NCI-H2107 treated with DMSO at 0.1 percent for 48 hours (cell line): ENCODE data around the gene CMPK2.
A peak's percentile ranks its signal among the peaks of the same experiment; 100 is the strongest.

Experiments used
- DNase-seq: peaks from one replicate; lab custom pipeline; 2025; ENCODE audit not compliant: unreplicated experiment; lab: John Stamatoyannopoulos, UW

The CMPK2 gene

GRCh38 chr2:6845312-6845711 lies 20.4 kb downstream of the CMPK2 start:
- DNase-seq, result no peak

GRCh38 chr2:6841537-6842287 lies 24.0 kb downstream of the CMPK2 start:
- DNase-seq, result no peak

- no peak for DNase-seq
These were observed 26.9 kb downstream of the CMPK2 start for GRCh38 chr2:6838673-6839319.

- no peak for DNase-seq
These were observed 30.2 kb downstream of the CMPK2 start for GRCh38 chr2:6835467-6835866.

- no peak for DNase-seq
These were observed 31.5 kb downstream of the CMPK2 start for GRCh38 chr2:6834163-6834562.

- DNase-seq, result no peak
These were observed 32.5 kb downstream of the CMPK2 start for GRCh38 chr2:6833300-6833604.

- no peak for DNase-seq
These were observed 33.0 kb downstream of the CMPK2 start for GRCh38 chr2:6832596-6833299.

- no peak for DNase-seq
These were observed 34.5 kb downstream of the CMPK2 start for GRCh38 chr2:6831229-6831628.

- DNase-seq, result peak; percentile 11
These were observed 37.5 kb downstream of the CMPK2 start for GRCh38 chr2:6828299-6828584.

- no peak for DNase-seq
These were observed 38.0 kb downstream of the CMPK2 start for GRCh38 chr2:6827566-6828298.

GRCh38 chr2:6826081-6826913 lies 39.4 kb downstream of the CMPK2 start:
- peak; percentile 13 for DNase-seq

GRCh38 chr2:6824962-6825361 lies 40.7 kb downstream of the CMPK2 start:
- DNase-seq, result no peak

GRCh38 chr2:6823111-6823510 lies 42.6 kb downstream of the CMPK2 start:
- no peak for DNase-seq

- DNase-seq, result no peak
These were observed 43.3 kb downstream of the CMPK2 start for GRCh38 chr2:6822406-6822805.

GRCh38 chr2:6820903-6821584 lies 44.7 kb downstream of the CMPK2 start:
- no peak for DNase-seq

GRCh38 chr2:6820236-6820635 lies 45.5 kb downstream of the CMPK2 start:
- no peak for DNase-seq

GRCh38 chr2:6819668-6820067 lies 46.0 kb downstream of the CMPK2 start:
- no peak for DNase-seq

GRCh38 chr2:6818012-6818411 lies 47.7 kb downstream of the CMPK2 start:
- DNase-seq, result no peak

GRCh38 chr2:6814869-6815268 lies 50.8 kb downstream of the CMPK2 start:
- no peak for DNase-seq

- DNase-seq, result no peak
These were observed 51.4 kb downstream of the CMPK2 start for GRCh38 chr2:6814312-6814711.
